Measurements from ENCODE around the gene PLA2G15.

Gene PLA2G15

DNA sequence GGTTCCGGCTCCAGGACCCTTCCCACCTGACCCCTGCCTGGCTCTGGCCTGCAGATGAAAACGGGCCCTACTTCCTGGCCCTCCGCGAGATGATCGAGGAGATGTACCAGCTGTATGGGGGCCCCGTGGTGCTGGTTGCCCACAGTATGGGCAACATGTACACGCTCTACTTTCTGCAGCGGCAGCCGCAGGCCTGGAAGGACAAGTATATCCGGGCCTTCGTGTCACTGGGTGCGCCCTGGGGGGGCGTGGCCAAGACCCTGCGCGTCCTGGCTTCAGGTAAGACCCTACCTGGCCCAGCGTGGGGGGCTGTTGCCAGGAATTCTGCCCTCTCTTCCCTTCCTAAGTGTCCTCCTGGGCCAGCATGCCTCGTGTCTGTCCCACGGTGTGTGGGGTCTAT, 10.5 kb downstream of the PLA2G15 start:
- no peak for DNase-seq

- peak; percentile 30 for DNase-seq
Observed at GRCh38 chr16:68257251-68257905, 12.2 kb downstream of the PLA2G15 start.

- DNase-seq, result no peak
Observed at GRCh38 chr16:68257906-68258800, 13.0 kb downstream of the PLA2G15 start.

- no peak for DNase-seq
Observed at GRCh38 chr16:68259007-68259825, 14.0 kb downstream of the PLA2G15 start.

- DNase-seq, result no peak
Observed at GRCh38 chr16:68263559-68264127, 18.5 kb downstream of the PLA2G15 start.

DNA sequence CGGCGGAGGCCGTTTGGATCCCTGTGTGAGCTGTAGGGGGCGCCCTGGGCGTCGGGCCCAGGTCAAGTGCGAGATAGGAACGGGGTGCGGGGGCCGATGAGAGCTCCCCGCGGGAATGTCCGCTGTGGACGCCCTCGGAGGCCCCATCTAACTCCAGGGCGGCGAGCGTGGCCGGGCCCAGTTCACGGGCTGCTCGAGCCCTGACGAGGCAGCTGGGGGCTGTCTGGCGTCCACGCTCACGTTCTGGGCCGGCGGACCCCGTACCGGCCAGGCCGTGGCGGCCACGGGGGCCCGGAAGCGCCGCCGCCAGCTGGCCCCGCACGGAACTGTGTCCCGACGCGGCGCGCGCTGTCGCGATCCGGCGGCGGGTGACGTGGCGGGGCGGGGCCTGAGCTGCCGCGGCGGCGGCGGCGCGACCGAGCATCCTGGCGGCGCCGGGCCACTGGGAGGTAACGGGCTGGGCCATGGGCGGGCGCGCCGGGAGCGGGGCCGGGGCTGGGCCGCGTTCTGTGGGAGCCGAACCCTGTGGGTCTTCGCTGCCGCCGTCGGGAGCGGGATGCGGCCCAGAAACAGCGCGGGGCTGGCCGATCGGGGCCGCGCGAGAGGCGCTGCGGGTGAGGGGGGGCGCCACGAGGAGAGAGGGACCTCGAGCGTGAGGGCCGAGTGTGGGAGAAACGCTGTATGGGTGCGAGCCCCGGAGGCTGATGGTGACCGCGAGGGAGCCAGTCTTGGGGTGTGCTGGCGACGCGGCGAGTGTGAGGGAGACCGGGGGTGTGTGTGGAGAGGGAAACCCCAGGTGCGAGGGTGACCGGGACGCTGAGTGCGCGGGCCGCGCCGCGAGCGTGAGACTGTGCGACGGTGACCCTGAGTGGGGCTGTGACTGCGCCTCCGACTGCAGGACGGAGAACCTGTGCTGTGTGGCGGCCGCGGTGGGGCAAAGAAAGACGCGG, 19.2 kb downstream of the PLA2G15 start, which contains the start of gene SLC7A6:
Gene SLC7A6, plus strand, starts transcription at position 399 of the 950 bp plus-strand sequence. CDS start 10,201 bp downstream, outside the sequence.
- peak; percentile 43 for DNase-seq

DNA sequence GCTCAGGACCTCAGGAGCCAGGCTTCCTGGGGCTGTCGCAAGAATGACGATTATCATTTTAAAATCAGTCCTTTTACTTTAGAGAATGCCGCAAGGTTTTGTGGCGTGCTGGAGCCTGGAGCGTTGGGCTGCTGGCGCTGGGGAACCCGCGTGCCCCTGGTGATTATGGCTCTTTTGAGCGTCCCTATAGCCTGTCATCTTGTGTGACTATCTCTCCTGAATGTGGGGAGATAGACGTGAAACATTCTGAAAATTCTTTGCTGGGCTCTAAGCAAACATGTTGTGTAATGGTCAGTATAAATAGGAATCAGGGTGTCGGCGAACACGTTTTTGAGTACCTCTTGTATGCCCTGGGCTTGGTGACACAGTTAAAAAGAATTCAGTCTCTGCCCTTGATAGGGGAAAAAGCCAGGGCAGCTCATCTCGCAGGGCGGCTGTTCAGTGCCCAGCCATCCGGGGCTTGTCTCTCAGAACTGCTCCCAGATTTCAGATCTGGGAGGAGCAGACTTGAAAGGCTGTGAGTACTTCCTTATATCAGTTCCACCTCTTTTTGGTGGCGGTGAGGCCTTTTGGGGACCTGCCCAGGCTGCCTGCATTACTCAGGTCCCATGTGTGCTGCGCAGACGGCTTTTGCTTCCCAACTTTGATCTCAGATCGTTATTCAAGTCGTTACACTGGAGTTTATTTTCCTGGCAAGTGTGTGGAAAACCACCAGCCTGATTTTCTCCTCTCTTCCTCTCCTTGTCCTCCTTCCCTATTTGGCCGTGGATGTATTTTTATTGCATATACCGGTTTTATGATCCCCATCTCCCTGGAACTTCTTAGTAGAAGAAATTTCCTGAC, 20.1 kb downstream of the PLA2G15 start:
- DNase-seq, result no peak

DNA sequence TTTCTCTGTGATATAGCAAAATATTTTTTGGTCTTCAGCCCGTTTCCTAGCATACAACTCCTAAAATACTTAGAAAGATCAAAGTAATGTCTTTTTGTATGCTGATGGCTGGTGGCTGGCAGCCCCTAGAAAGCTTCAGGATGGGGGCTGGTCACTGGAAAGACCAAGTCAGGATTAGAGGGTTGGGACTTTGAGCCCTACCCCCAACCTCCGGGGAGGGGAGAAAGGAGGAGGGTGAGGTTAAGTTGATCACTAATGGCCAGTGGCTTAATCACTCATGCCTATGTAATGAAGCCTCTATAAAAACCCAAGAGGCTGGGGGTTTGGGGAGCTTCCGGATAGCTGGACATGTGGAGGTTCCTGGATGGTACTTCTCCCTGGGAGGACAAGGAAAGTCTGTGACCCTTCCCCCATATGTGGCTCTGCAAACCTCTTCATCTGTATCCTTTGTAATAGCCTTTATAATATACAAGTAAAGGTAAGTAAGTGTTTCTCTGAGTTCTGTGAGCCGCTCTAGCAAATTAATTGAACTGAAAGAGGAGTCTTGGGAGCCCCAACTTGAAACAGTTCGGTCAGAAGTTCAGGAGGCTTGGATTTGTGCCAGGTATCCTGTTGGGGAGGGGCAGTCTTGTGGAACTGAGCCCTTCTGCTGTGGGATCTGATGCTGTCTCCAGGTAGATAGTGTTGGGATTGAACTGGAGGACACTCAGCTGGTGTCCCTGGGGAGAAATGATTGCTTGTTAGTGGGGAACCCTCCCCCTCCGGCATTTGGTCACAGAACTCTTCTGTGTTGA, 22.6 kb downstream of the PLA2G15 start:
- no peak for DNase-seq

DNA sequence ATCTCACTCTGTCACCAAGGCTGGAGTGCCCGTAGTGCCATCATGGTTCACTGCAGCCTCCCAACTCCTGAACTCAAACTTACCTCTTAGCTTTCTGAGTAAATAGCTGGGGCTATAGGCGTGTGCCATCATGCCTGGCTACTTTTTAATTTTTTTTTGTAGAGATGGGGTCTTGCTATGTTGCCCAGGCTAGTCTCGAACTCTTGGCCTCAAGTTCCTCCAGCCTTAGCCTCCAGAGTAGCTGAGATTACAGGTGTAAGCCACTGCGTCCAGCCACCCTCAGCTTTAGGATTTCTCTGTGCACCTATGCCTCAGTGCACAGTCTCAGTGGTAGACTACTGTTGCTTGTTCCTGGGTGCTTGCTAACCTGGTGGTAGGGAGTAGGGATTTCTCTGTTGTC, 24.6 kb downstream of the PLA2G15 start:
- no peak for DNase-seq

- DNase-seq, result no peak
Observed at GRCh38 chr16:68270353-68270752, 25.2 kb downstream of the PLA2G15 start.

GRCh38 chr16:68272507-68273209, 27.5 kb downstream of the PLA2G15 start:
- peak; percentile 71 for DNase-seq

DNA sequence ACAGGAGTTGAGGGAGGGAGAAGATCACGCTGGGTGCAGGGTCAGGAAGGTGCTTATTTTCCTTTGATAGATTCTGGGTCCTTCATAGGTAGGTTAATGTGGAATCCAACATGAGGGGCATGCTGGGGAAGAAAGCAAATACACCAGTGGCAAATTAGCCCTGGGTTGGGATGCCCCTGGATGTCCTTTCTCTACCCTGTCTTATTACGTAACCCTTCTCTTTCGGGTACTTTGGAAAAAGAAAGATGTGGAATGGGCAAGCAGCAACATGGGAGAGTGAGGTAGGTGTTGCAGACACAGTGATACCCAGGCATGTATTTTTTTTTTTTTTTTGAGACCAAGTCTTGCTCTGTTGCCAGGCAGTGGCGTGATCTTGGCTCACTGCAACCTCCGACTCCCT, 28.3 kb downstream of the PLA2G15 start:
- DNase-seq, result no peak

DNA sequence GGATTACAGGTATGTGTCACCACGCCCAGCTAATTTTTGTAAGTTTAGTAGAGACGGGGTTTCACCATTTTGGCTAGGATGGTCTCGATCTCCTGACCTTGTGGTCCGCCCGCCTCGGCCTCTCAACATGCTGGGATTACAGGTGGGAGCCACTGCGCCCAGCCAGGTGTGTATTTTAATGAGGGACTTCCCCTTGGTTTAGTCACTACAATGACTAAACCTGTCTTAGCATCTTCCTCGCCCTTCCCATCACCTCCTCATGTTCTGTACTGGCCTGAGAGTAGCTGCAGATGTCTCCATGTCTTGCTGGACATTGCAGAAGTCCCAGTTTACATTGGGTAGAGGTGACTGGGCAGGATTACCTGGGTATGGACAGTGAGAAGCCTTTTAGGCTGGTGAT, 28.7 kb downstream of the PLA2G15 start:
- DNase-seq, result no peak

- no peak for DNase-seq
Observed at GRCh38 chr16:68274441-68274840, 29.3 kb downstream of the PLA2G15 start.

GRCh38 chr16:68275611-68276191, 30.5 kb downstream of the PLA2G15 start:
- DNase-seq, result no peak

DNA sequence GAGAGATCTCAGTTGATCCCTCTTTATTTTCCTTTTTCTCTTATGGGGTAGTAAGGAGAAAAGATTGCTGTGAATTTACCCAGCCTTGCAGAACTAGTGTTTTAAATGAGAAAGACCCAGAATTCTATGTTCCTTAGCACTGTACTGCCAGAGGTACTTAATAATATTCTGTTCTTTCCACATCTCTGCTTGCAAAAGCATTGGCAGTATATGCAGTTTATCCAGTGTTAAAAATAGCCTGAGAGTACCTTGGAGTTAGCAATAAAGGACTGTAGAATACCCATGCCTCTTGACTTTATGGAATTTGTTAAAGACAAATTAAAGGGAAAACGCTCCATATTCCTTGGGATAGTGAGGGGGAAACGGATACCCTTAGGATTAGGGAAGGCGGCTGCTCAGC, 31.1 kb downstream of the PLA2G15 start:
- no peak for DNase-seq

DNA sequence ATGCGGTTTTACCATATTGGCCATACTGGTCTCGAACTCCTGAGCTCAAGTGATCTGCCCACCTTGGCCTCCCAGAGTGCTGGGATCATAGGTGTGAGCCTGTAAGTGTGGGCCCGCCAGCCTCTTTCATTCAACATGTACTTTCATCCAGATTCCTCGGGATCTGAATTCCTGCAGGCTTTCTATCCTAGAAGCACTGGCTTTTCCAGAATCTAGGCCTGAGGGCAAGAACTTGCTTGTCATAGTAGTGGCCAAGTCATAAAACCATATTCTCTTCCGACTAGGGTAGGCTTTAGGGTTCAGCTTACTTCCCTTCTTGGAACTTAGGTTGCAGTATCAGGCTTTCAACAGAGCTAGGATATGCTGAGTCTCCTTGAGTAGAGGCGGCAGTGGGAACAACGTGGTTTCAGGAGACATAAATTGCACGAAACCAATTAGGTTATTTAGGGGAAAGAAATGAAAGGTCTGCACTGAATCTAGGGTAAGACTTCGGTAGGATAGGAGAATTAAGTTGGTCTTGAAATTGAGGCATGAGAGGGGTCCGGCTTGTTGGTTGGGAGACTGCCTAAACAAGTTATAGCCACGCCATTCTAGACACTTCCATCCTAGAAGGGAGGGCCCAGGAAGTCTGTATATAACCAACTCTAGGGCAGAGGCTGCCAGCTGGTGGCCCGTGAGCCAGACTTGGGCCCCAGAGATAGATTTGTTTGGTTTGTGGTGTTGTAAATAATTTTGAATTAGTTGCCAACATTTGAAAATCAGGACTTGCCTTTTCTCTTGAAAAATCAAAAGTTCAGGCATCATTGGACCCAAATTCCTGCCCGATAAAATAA, 34.8 kb downstream of the PLA2G15 start:
- no peak for DNase-seq

All from COR-L47 (cell line).